HEK293 (cell line): ENCODE measurements around the gene CAP2.

Experiments used
- CTCF ChIA-PET: fragments of 350-600 bp; formaldehyde crosslinking; extraction: SDS; loops from one replicate; lab custom pipeline; 2021; ENCODE audit warnings: antibody characterized with exemption; lab: Yijun Ruan, JAX
- POLR2A ChIA-PET: fragments of 300-600 bp; formaldehyde crosslinking; extraction: SDS; loops from one replicate; lab custom pipeline; 2020; ENCODE audit warnings: antibody characterized with exemption, inconsistent platforms; lab: Yijun Ruan, JAX
- H3K27ac ChIP-seq: fragments of 200-500 bp; sonication (Bioruptor generic); 2 replicates; pipeline ENCODE4 v1.5.1; 2014; ENCODE audit warnings: low read depth, low read length, control low read depth, inconsistent platforms; ENCODE audit errors: extremely low read depth
- H3K36me3 ChIP-seq, 2 experiments: fragments of 200-500 bp in 1 of 2; sonication (Bioruptor generic) in 1 of 2; 1 replicate in 1 of 2; 2 replicates in 1 of 2; pipeline ENCODE4 v1.5.1; 2014 to 2017; ENCODE audit warnings: inconsistent platforms in 2 of 2, low read length in 2 of 2; ENCODE audit not compliant: control insufficient read depth in 2 of 2, insufficient read depth in 1 of 2
- H3K4me1 ChIP-seq: fragments of 200-500 bp; sonication (Bioruptor generic); 2 replicates; pipeline ENCODE4 v1.5.1; 2014; ENCODE audit warnings: mild to moderate bottlenecking, low read length, inconsistent platforms; ENCODE audit not compliant: control insufficient read depth, insufficient read depth
- H3K4me3 ChIP-seq: 2 replicates; pipeline ENCODE4 v1.5.1; 2011; ENCODE audit warnings: low read depth, mild to moderate bottlenecking, control low read depth, low read length, moderate library complexity
- H3K9me3 ChIP-seq: fragments of 200-500 bp; sonication (Bioruptor generic); 2 replicates; pipeline ENCODE4 v1.5.1; 2014; ENCODE audit warnings: low read depth, low read length, inconsistent platforms; ENCODE audit not compliant: control insufficient read depth, insufficient read depth
- FEZF1 ChIP-seq: fragments of 450-650 bp; formaldehyde crosslinking; IDR thresholded peaks from 2 replicates; pipeline ENCODE4 v1.5.1; 2016; ENCODE audit warnings: missing biosample characterization, missing genetic modification characterization
- KLF8 ChIP-seq: fragments of 450-650 bp; formaldehyde crosslinking; IDR thresholded peaks from 2 replicates; pipeline ENCODE4 v1.5.1; 2016; ENCODE audit warnings: missing biosample characterization, missing genetic modification characterization
- PRDM1 ChIP-seq: fragments of 450-650 bp; formaldehyde crosslinking; IDR thresholded peaks from 2 replicates; pipeline ENCODE4; 2016; ENCODE audit warnings: missing biosample characterization, missing genetic modification characterization
- SALL2 ChIP-seq: fragments of 450-650 bp; formaldehyde crosslinking; IDR thresholded peaks from 2 replicates; pipeline ENCODE4 v1.5.0; 2017; ENCODE audit warnings: missing biosample characterization, mild to moderate bottlenecking, missing genetic modification characterization, borderline replicate concordance
- ZNF114 ChIP-seq: fragments of 450-650 bp; formaldehyde crosslinking; IDR thresholded peaks from 2 replicates; pipeline ENCODE4 v1.5.0; 2017; ENCODE audit warnings: missing biosample characterization, missing genetic modification characterization
- ZNF146 ChIP-seq: fragments of 450-650 bp; formaldehyde crosslinking; IDR thresholded peaks from 2 replicates; pipeline ENCODE4 v1.5.1; 2016; ENCODE audit warnings: missing biosample characterization, missing genetic modification characterization
- ZNF2 ChIP-seq: fragments of 450-650 bp; formaldehyde crosslinking; IDR thresholded peaks from 2 replicates; pipeline ENCODE4 v1.5.1; 2016; ENCODE audit warnings: missing biosample characterization, missing genetic modification characterization
- ZNF248 ChIP-seq: fragments of 450-650 bp; formaldehyde crosslinking; IDR thresholded peaks from 2 replicates; pipeline ENCODE4 v1.5.1; 2017; ENCODE audit warnings: missing biosample characterization, missing genetic modification characterization
- ZNF416 ChIP-seq: fragments of 450-650 bp; formaldehyde crosslinking; IDR thresholded peaks from 2 replicates; pipeline ENCODE4 v1.5.1; 2016; ENCODE audit warnings: missing biosample characterization, missing genetic modification characterization
- ZNF48 ChIP-seq: fragments of 450-650 bp; formaldehyde crosslinking; IDR thresholded peaks from 2 replicates; pipeline ENCODE4 v1.5.1; 2016; ENCODE audit warnings: missing biosample characterization, missing genetic modification characterization
- ZNF530 ChIP-seq: fragments of 450-650 bp; formaldehyde crosslinking; IDR thresholded peaks from 2 replicates; pipeline ENCODE4 v1.5.1; 2016; ENCODE audit warnings: low read depth, missing biosample characterization, missing genetic modification characterization
- ZNF561 ChIP-seq: fragments of 450-650 bp; IDR thresholded peaks from 2 replicates; pipeline ENCODE4 v1.5.1; 2018; ENCODE audit warnings: missing biosample characterization, missing genetic modification characterization, borderline replicate concordance
- ZNF585B ChIP-seq: fragments of 450-650 bp; formaldehyde crosslinking; IDR thresholded peaks from 2 replicates; pipeline ENCODE4 v1.5.1; 2016; ENCODE audit warnings: missing biosample characterization, missing genetic modification characterization
- ZNF629 ChIP-seq: fragments of 450-650 bp; formaldehyde crosslinking; IDR thresholded peaks from 2 replicates; pipeline ENCODE4 v1.5.1; 2017; ENCODE audit warnings: missing biosample characterization, missing genetic modification characterization
- ZNF654 ChIP-seq: fragments of 450-650 bp; formaldehyde crosslinking; IDR thresholded peaks from 2 replicates; pipeline ENCODE4 v1.5.1; 2016; ENCODE audit warnings: low read depth, missing biosample characterization, missing genetic modification characterization
- ZNF707 ChIP-seq: fragments of 450-650 bp; formaldehyde crosslinking; IDR thresholded peaks from 2 replicates; pipeline ENCODE4 v1.5.1; 2016; ENCODE audit warnings: missing biosample characterization, missing genetic modification characterization
- ZNF747 ChIP-seq: fragments of 450-650 bp; formaldehyde crosslinking; IDR thresholded peaks from 2 replicates; pipeline ENCODE4 v1.5.1; 2016; ENCODE audit warnings: missing biosample characterization, missing genetic modification characterization
- ZNF768 ChIP-seq: fragments of 450-650 bp; formaldehyde crosslinking; IDR thresholded peaks from 2 replicates; pipeline ENCODE4 v1.5.1; 2018; ENCODE audit warnings: missing biosample characterization, mild to moderate bottlenecking, missing genetic modification characterization
- ZNF785 ChIP-seq: fragments of 450-650 bp; formaldehyde crosslinking; IDR thresholded peaks from 2 replicates; pipeline ENCODE4 v1.5.1; 2016; ENCODE audit warnings: missing biosample characterization, missing genetic modification characterization
- TF ChIP-seq, protein P1 (sequence below): fragments of 450-650 bp; formaldehyde crosslinking; IDR thresholded peaks from 2 replicates; pipeline ENCODE4 v1.5.1; 2017; ENCODE audit warnings: missing biosample characterization, missing genetic modification characterization
- TF ChIP-seq, protein P2 (sequence below): fragments of 450-650 bp; formaldehyde crosslinking; IDR thresholded peaks from 2 replicates; pipeline ENCODE4 v1.5.1; 2016; ENCODE audit warnings: missing biosample characterization, missing genetic modification characterization
- TF ChIP-seq, protein P3 (sequence below): fragments of 450-650 bp; formaldehyde crosslinking; conservative IDR thresholded peaks from 2 replicates; pipeline ENCODE4 v1.5.1; 2016; ENCODE audit warnings: low read depth, missing biosample characterization, missing genetic modification characterization
- TF ChIP-seq, protein P4 (sequence below): fragments of 450-650 bp; formaldehyde crosslinking; optimal IDR thresholded peaks from 2 replicates; pipeline ENCODE3; 2016; ENCODE audit warnings: missing biosample characterization, mild to moderate bottlenecking, missing genetic modification characterization

Gene CAP2

DNA sequence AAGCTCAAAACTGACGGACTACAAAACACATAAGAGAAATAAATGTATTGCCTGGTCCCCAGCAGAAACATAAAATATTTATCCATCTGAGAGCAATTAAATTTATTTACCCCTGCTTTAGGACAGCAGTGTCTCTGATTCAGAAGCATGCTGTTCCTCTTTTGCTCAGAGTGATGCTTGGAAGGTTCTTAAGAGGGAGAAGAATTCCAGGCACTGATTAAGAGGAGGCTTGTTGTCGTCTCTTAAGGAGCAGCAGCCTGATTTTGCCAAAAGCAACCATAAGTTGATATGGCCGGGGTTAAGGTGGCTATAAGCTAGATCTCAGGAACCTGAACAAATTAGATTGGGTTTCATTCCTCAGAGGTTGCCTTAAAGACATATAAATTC lies 25.8 kb downstream of the CAP2 start:
- POLR2A ChIA-PET, result interaction anchor here (1.1 kb wide), 1 partner anchor 55 kb away, joined by 3 read pairs; no protein-coding TSS in a partner anchor
- no peak overlapping the region for H3K27ac ChIP-seq
- CTCF ChIA-PET, result interaction anchor here (0.5 to 0.9 kb wide), 2 partner anchors 14 to 27 kb away, joined by 4 to 5 read pairs; no protein-coding TSS in a partner anchor

DNA sequence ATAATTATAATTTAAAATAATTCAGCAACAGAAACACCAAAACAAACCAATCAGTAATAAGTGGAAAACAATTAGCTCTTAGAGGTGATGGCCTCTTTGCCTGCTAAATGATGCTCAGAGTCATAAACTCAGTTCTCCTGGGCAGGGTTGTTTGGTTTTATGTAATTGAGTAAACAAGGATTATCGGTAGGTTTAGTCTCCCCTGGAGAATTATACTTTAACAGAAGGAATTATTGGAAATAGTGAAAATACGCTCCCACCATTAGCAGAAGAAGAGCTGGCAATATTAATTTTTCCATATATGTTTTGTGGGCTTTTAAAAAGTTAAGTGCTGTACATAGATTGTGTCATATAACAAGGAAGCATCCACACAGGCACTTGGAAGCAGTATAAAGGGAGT lies 27.0 kb downstream of the CAP2 start:
- no peaks in the 10 kb centered on the region; a peak in 1 of 3 replicates for H3K36me3 ChIP-seq
- 0 out of 2 replicates have a peak, but pooled peaks cover 3% of the 10 kb centered on the region for H3K4me1 ChIP-seq
- H3K9me3 ChIP-seq, result no peaks in the 10 kb centered on the region
- ChIA-PET CTCF (interaction anchor here (0.5 to 1.5 kb wide), 3 partner anchors 8 to 717 kb away, joined by 3 to 4 read pairs (median 3); no protein-coding TSS in a partner anchor), POLR2A (no interaction called here)
- no peak overlapping the region for H3K27ac ChIP-seq
- no peak overlapping the region for H3K4me3 ChIP-seq
- TF ChIP-seq, protein P1, sequence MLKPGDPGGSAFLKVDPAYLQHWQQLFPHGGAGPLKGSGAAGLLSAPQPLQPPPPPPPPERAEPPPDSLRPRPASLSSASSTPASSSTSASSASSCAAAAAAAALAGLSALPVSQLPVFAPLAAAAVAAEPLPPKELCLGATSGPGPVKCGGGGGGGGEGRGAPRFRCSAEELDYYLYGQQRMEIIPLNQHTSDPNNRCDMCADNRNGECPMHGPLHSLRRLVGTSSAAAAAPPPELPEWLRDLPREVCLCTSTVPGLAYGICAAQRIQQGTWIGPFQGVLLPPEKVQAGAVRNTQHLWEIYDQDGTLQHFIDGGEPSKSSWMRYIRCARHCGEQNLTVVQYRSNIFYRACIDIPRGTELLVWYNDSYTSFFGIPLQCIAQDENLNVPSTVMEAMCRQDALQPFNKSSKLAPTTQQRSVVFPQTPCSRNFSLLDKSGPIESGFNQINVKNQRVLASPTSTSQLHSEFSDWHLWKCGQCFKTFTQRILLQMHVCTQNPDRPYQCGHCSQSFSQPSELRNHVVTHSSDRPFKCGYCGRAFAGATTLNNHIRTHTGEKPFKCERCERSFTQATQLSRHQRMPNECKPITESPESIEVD, result peak; percentile 70
- TF ChIP-seq FEZF1 (tag by site-specific recombination), result 0 out of 2 replicates have a peak, but pooled peaks have one; percentile 36
- no peak for TF ChIP-seq ZNF561
- no peak for TF ChIP-seq KLF8 (tag by site-specific recombination)
- TF ChIP-seq ZNF248 (tag by site-specific recombination), result no peak
- no peak for TF ChIP-seq ZNF785 (tag by site-specific recombination)
- TF ChIP-seq ZNF48 (tag by site-specific recombination), result no peak

More for the DNA sequence above, 25.8 kb downstream of the CAP2 start:
- no peaks in the 10 kb centered on the region; a peak in 1 of 3 replicates for H3K36me3 ChIP-seq
- no peak overlapping the region for H3K4me3 ChIP-seq
- TF ChIP-seq ZNF747 (tag by site-specific recombination), result no peak
- TF ChIP-seq ZNF146 (tag by site-specific recombination), result no peak
- no peak for TF ChIP-seq ZNF585B
- H3K4me1 ChIP-seq, result 0 out of 2 replicates have a peak, but pooled peaks cover 3% of the 10 kb centered on the region
- H3K9me3 ChIP-seq, result no peaks in the 10 kb centered on the region

DNA sequence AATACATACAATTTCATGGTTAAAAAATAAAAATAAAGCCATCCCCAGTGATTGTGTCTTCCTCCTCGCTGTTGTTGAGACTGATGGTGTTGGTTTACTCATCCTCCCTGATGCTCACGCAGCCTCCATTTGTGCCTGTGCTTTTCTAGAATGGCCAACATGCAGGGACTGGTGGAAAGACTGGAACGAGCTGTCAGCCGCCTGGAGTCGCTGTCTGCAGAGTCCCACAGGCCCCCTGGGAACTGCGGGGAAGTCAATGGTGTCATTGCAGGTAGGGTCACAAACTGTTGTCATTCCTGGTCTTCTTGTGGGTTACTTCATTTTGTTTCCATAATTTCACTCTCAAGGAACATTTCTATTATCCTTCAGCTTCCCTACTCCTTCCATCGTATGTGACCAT lies 28.0 kb downstream of the CAP2 start:
- H3K36me3 ChIP-seq, result no peaks in the 10 kb centered on the region; a peak in 1 of 3 replicates
- H3K27ac ChIP-seq, result no peak overlapping the region
- no peak overlapping the region for H3K4me3 ChIP-seq
- no peaks in the 10 kb centered on the region for H3K9me3 ChIP-seq
- ChIA-PET CTCF (no interaction called here), POLR2A (no interaction called here)
- H3K4me1 ChIP-seq, result 0 out of 2 replicates have a peak, but pooled peaks cover 3% of the 10 kb centered on the region
- no peak for TF ChIP-seq ZNF416 (tag by site-specific recombination)
- no peak for TF ChIP-seq ZNF530
- TF ChIP-seq ZNF629 (tag by site-specific recombination), result no peak
- no peak for TF ChIP-seq ZNF707 (tag by site-specific recombination)
- no peak for TF ChIP-seq ZNF2
- TF ChIP-seq, protein P2, sequence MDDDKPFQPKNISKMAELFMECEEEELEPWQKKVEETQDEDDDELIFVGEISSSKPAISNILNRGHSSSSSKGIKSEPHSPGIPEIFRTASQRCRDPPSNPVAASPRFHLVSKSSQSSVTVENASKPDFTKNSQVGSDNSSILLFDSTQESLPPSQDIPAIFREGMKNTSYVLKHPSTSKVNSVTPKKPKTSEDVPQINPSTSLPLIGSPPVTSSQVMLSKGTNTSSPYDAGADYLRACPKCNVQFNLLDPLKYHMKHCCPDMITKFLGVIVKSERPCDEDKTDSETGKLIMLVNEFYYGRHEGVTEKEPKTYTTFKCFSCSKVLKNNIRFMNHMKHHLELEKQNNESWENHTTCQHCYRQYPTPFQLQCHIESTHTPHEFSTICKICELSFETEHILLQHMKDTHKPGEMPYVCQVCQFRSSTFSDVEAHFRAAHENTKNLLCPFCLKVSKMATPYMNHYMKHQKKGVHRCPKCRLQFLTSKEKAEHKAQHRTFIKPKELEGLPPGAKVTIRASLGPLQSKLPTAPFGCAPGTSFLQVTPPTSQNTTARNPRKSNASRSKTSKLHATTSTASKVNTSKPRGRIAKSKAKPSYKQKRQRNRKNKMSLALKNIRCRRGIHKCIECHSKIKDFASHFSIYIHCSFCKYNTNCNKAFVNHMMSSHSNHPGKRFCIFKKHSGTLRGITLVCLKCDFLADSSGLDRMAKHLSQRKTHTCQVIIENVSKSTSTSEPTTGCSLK (tag by site-specific recombination), result no peak
- no peak for TF ChIP-seq ZNF768 (tag by site-specific recombination)
- no peak for TF ChIP-seq ZNF654 (tag by site-specific recombination)
- TF ChIP-seq ZNF114, result no peak
- no peak for TF ChIP-seq SALL2
- no peak for TF ChIP-seq PRDM1 (tag by site-specific recombination)
- TF ChIP-seq, protein P3, sequence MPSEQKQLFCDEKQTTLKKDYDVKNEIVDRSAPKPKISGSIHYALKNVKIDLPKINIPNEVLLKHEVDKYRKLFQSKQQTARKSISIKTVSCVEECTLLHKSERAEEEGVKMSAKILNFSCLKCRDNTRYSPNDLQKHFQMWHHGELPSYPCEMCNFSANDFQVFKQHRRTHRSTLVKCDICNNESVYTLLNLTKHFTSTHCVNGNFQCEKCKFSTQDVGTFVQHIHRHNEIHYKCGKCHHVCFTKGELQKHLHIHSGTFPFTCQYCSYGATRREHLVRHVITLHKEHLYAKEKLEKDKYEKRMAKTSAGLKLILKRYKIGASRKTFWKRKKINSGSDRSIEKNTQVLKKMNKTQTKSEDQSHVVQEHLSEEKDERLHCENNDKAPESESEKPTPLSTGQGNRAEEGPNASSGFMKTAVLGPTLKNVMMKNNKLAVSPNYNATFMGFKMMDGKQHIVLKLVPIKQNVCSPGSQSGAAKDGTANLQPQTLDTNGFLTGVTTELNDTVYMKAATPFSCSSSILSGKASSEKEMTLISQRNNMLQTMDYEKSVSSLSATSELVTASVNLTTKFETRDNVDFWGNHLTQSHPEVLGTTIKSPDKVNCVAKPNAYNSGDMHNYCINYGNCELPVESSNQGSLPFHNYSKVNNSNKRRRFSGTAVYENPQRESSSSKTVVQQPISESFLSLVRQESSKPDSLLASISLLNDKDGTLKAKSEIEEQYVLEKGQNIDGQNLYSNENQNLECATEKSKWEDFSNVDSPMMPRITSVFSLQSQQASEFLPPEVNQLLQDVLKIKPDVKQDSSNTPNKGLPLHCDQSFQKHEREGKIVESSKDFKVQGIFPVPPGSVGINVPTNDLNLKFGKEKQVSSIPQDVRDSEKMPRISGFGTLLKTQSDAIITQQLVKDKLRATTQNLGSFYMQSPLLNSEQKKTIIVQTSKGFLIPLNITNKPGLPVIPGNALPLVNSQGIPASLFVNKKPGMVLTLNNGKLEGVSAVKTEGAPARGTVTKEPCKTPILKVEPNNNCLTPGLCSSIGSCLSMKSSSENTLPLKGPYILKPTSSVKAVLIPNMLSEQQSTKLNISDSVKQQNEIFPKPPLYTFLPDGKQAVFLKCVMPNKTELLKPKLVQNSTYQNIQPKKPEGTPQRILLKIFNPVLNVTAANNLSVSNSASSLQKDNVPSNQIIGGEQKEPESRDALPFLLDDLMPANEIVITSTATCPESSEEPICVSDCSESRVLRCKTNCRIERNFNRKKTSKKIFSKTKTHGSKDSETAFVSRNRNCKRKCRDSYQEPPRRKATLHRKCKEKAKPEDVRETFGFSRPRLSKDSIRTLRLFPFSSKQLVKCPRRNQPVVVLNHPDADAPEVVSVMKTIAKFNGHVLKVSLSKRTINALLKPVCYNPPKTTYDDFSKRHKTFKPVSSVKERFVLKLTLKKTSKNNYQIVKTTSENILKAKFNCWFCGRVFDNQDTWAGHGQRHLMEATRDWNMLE (tag by site-specific recombination), result no peak
- TF ChIP-seq, protein P4, sequence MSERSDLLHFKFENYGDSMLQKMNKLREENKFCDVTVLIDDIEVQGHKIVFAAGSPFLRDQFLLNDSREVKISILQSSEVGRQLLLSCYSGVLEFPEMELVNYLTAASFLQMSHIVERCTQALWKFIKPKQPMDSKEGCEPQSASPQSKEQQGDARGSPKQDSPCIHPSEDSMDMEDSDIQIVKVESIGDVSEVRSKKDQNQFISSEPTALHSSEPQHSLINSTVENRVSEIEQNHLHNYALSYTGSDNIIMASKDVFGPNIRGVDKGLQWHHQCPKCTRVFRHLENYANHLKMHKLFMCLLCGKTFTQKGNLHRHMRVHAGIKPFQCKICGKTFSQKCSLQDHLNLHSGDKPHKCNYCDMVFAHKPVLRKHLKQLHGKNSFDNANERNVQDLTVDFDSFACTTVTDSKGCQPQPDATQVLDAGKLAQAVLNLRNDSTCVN (tag by site-specific recombination), result no peak
